MCF 10A (cell line): ENCODE data around the gene OS9. TPM values are rescaled to one million over a fixed set of nuclear protein-coding genes. Genes with fewer than 3 reads are reported as not detected.
"Not testable (repeated sequence)": the region's sequence is repeated elsewhere in the genome, so short reads cannot be mapped to it uniquely, and the experiment has no call there.

Experiments
- BruUV-seq: library from RNA; stranded (reverse); fragments of 400-500 nt; replicated peaks from 2 replicates; lab custom pipeline; 2021; lab: Mats Ljungman, UMichigan
- CTCF ChIA-PET: fragments of 300-600 bp; sonication (Branson Sonifier 250); formaldehyde crosslinking; extraction: SDS; loops from one replicate; lab custom pipeline; 2021; ENCODE audit warnings: antibody characterized with exemption, inconsistent platforms; lab: Yijun Ruan, JAX
- POLR2A ChIA-PET: fragments of 300-600, 350-650 bp; sonication (Branson Sonifier 250); formaldehyde crosslinking; extraction: SDS; loops from one replicate; lab custom pipeline; 2020; ENCODE audit warnings: antibody characterized with exemption, inconsistent platforms; lab: Yijun Ruan, JAX
- DNase-seq: peaks from one replicate; pipeline ENCODE4 v3.0.0-alpha.2; 2018; ENCODE audit not compliant: unreplicated experiment
- H3K27ac Mint-ChIP-seq: one replicate; pipeline ENCODE4 v1.8.0; 2022; ENCODE audit warnings: mild to moderate bottlenecking, low read depth, mixed read lengths; ENCODE audit not compliant: unreplicated experiment
- H3K27me3 Mint-ChIP-seq: one replicate; pipeline ENCODE4 v1.8.0; 2022; ENCODE audit warnings: mixed read lengths; ENCODE audit not compliant: insufficient read depth, unreplicated experiment
- H3K36me3 Mint-ChIP-seq: one replicate; pipeline ENCODE4 v1.8.0; 2022; ENCODE audit warnings: mild to moderate bottlenecking, moderate library complexity, mixed read lengths; ENCODE audit not compliant: insufficient read depth, unreplicated experiment
- H3K4me1 Mint-ChIP-seq: one replicate; pipeline ENCODE4 v1.8.0; 2022; ENCODE audit warnings: mixed read lengths; ENCODE audit not compliant: insufficient read depth, unreplicated experiment
- H3K4me3 Mint-ChIP-seq: one replicate; pipeline ENCODE4 v1.8.0; 2022; ENCODE audit warnings: mild to moderate bottlenecking, moderate library complexity, mixed read lengths; ENCODE audit not compliant: unreplicated experiment
- H3K9me3 Mint-ChIP-seq: one replicate; pipeline ENCODE4 v1.8.0; 2022; ENCODE audit warnings: mixed read lengths; ENCODE audit not compliant: unreplicated experiment
- CTCF ChIP-seq: fragments of 200-600 bp; IDR thresholded peaks from one replicate; pipeline ENCODE4 v1.8.0; 2022; ENCODE audit warnings: antibody characterized with exemption, mild to moderate bottlenecking; ENCODE audit not compliant: unreplicated experiment
- intact Hi-C: fragments of 100-400 bp; cut with micrococcal nuclease; formaldehyde crosslinking; loops from 2 replicates; pipeline ENCODE4 v1.14.1; 2022
- total RNA-seq: library from RNA; stranded (reverse); gene quantifications from 2 replicates; pipeline ENCODE4 v1.2.3, GENCODE V29; 2022

OS9 gene
- total RNA-seq, 1 experiment from 2014 or later: 125 TPM

- TF ChIP-seq CTCF: no peak
- intact Hi-C loops: no loop called here
- no peak for DNase-seq
- Mint-ChIP-seq H3K9me3 (peaks cover 8% of the 10 kb centered on the region), H3K27ac (no peak overlapping the region), H3K4me1 (peaks cover 10% of the 10 kb centered on the region), H3K27me3 (no peaks in the 10 kb centered on the region), H3K4me3 (no peak overlapping the region), H3K36me3 (no peaks in the 10 kb centered on the region)
- POLR2A ChIA-PET: interaction anchor here (0.7 to 0.9 kb wide), 3 partner anchors 16 to 279 kb away, joined by 3 read pairs; no protein-coding TSS in a partner anchor
- CTCF ChIA-PET: interaction anchor here (0.7 to 2.0 kb wide), 3 partner anchors 15 to 133 kb away, joined by 3 to 9 read pairs (median 4); no protein-coding TSS in a partner anchor
- BruUV-seq: no TSS peak
Measured at GRCh38 chr12:57661376-57661775, 32.6 kb upstream of the OS9 start.

- intact Hi-C loops, BruUV-seq, H3K36me3 Mint-ChIP-seq, CTCF ChIA-PET, H3K9me3 Mint-ChIP-seq, H3K4me3 Mint-ChIP-seq, POLR2A ChIA-PET, H3K4me1 Mint-ChIP-seq, H3K27me3 Mint-ChIP-seq, H3K27ac Mint-ChIP-seq, DNase-seq: not testable (repeated sequence)
Measured at GRCh38 chr12:57665066-57665820, 28.7 kb upstream of the OS9 start.

- no peak overlapping the region for H3K27ac Mint-ChIP-seq
- CTCF ChIA-PET: no interaction called here
Measured at GRCh38 chr12:57666897-57667296, 27.0 kb upstream of the OS9 start.

GRCh38 chr12:57669691-57670090 is 24.2 kb upstream of the OS9 start:
- H3K4me1 Mint-ChIP-seq, H3K9me3 Mint-ChIP-seq, BruUV-seq, H3K36me3 Mint-ChIP-seq, intact Hi-C loops, H3K4me3 Mint-ChIP-seq, POLR2A ChIA-PET, CTCF ChIA-PET, DNase-seq, H3K27me3 Mint-ChIP-seq, H3K27ac Mint-ChIP-seq: not testable (repeated sequence)

More at GRCh38 chr12:57666897-57667296, 27.0 kb upstream of the OS9 start:
- no peak for DNase-seq
- Mint-ChIP-seq H3K36me3 (no peaks in the 10 kb centered on the region), H3K4me3 (no peak overlapping the region), H3K27me3 (no peaks in the 10 kb centered on the region), H3K9me3 (peaks cover 8% of the 10 kb centered on the region), H3K4me1 (no peaks in the 10 kb centered on the region)
- POLR2A ChIA-PET: interaction anchor here (0.6 kb wide), 1 partner anchor 96 kb away, joined by 3 read pairs; no protein-coding TSS in a partner anchor
- no peak for TF ChIP-seq CTCF
- no TSS peak for BruUV-seq
- intact Hi-C loops: no loop called here

- H3K4me1 Mint-ChIP-seq, DNase-seq, intact Hi-C loops, BruUV-seq, POLR2A ChIA-PET, H3K9me3 Mint-ChIP-seq, H3K27me3 Mint-ChIP-seq, H3K36me3 Mint-ChIP-seq, H3K4me3 Mint-ChIP-seq, H3K27ac Mint-ChIP-seq: not testable (repeated sequence)
- CTCF ChIA-PET: interaction anchor here (0.8 to 1.2 kb wide), 3 partner anchors 14 to 39 kb away, joined by 3 to 4 read pairs (median 4); partner anchors contain the start of gene B4GALNT1
Measured at GRCh38 chr12:57671811-57672210, 22.1 kb upstream of the OS9 start.
